Upper lobe of left lung (tissue), 4 donors: ENCODE measurements around the gene MORN4.

ENCODE experiments used
- POLR2A ChIP-seq, 4 donors: fragments of 450-650 bp; IDR thresholded peaks; one replicate each; pipeline ENCODE4 v1.5.1; 2016 to 2017; ENCODE audit warnings: antibody characterized with exemption in 4 of 4, mild to moderate bottlenecking in 2 of 4
- POLR2AphosphoS5 ChIP-seq, 2 donors: sonication (generic); formaldehyde crosslinking; IDR thresholded peaks; one replicate each; pipeline ENCODE4 v1.5.1; 2017; ENCODE audit warnings: antibody characterized with exemption in 2 of 2
- TF ChIP-seq, protein P1 (sequence below), 6 experiments: fragments of 450-650 bp in 4 of 6; fragments of 200-600 bp in 2 of 6; sonication (generic) in 2 of 6; IDR thresholded peaks; one replicate each; pipeline ENCODE4 v1.5.1; 2016 to 2019; ENCODE audit warnings: antibody characterized with exemption in 6 of 6

DNA sequence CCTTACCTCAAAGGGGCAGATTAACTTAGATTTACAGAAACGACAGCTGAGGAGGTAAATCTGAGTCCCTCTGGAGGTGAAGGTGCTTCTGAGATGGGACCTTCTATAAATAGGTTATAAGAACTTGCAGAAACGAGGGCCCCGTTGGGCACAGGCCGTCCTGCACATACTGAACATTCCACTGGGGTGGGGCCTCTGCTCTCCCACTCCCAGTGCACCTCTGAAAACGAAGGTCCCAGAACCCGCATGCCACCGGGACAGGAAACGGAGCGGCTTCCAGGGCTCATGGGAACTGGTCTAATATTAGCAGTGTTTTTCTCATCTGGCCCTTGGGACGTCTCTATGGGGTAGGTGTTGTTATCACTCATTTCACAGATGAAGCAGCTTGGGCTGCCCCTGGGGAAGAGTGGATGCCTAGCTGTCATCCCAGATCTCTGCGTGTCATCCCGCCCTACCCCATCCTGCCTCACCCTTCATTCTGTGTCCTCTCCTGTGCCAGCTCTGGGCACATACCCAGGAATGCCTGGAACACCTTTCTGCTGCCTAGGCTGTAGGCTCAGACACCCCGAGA is 24.2 kb downstream of the MORN4 start:
- TF ChIP-seq, protein P1, sequence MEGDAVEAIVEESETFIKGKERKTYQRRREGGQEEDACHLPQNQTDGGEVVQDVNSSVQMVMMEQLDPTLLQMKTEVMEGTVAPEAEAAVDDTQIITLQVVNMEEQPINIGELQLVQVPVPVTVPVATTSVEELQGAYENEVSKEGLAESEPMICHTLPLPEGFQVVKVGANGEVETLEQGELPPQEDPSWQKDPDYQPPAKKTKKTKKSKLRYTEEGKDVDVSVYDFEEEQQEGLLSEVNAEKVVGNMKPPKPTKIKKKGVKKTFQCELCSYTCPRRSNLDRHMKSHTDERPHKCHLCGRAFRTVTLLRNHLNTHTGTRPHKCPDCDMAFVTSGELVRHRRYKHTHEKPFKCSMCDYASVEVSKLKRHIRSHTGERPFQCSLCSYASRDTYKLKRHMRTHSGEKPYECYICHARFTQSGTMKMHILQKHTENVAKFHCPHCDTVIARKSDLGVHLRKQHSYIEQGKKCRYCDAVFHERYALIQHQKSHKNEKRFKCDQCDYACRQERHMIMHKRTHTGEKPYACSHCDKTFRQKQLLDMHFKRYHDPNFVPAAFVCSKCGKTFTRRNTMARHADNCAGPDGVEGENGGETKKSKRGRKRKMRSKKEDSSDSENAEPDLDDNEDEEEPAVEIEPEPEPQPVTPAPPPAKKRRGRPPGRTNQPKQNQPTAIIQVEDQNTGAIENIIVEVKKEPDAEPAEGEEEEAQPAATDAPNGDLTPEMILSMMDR (IDR thresholded peaks at IDR 0.05), result no peak
- TF ChIP-seq POLR2A (IDR thresholded peaks at IDR 0.05) (no peak), POLR2AphosphoS5 (IDR thresholded peaks at IDR 0.05) (no peak)
